IMR-90 (cell line): ENCODE measurements around the gene KDM2B. TPM values are rescaled to one million over a fixed set of nuclear protein-coding genes. Genes with fewer than 3 reads are reported as not detected.

Source experiments
- ATAC-seq: fragments of 200-7000 bp; cut with Tn5 transposase; 2 replicates; pipeline ENCODE4 v1.9.1; 2020; ENCODE audit warnings: low read depth, mild to moderate bottlenecking, moderate library complexity
- BruUV-seq: library from RNA; stranded (reverse); fragments of 400-500 nt; replicated peaks from 2 replicates; lab custom pipeline; 2021; lab: Mats Ljungman, UMichigan
- CTCF ChIA-PET: fragments of 300-600 bp; formaldehyde crosslinking; extraction: SDS; loops from one replicate; lab custom pipeline; 2021; ENCODE audit warnings: antibody characterized with exemption; lab: Yijun Ruan, JAX
- POLR2A ChIA-PET: fragments of 300-600 bp; sonication (Branson Sonifier 250); formaldehyde crosslinking; loops from one replicate; lab custom pipeline; 2022; ENCODE audit warnings: antibody characterized with exemption; ENCODE audit not compliant: unreplicated experiment; lab: Charles Lee
- DNase-seq: peaks from one replicate; pipeline ENCODE4 v3.0.0; 2013
- H2AFZ ChIP-seq: replicated peaks from 2 replicates; pipeline ENCODE3; 2013; ENCODE audit warnings: low read length, mild to moderate bottlenecking; ENCODE audit not compliant: poor library complexity
- H2AK5ac ChIP-seq: 2 replicates; pipeline ENCODE4 v1.6.1; 2013; ENCODE audit warnings: low read depth, low read length, inconsistent platforms
- H2AK9ac ChIP-seq: replicated peaks from 2 replicates; pipeline ENCODE3; 2013; ENCODE audit warnings: mild to moderate bottlenecking, low read depth, low read length, moderate library complexity; ENCODE audit not compliant: poor library complexity
- H2BK120ac ChIP-seq: 2 replicates; pipeline ENCODE4 v1.6.1; 2013; ENCODE audit warnings: low read depth, low read length, inconsistent platforms
- H2BK15ac ChIP-seq: 3 replicates; pipeline ENCODE4 v1.6.1; 2013; ENCODE audit warnings: low read depth, low read length, inconsistent platforms
- H2BK20ac ChIP-seq: 2 replicates; pipeline ENCODE4 v1.6.1; 2013; ENCODE audit warnings: low read depth, mild to moderate bottlenecking, inconsistent platforms, low read length, moderate library complexity
- H2BK5ac ChIP-seq: 2 replicates; pipeline ENCODE4 v1.6.1; 2013; ENCODE audit warnings: mild to moderate bottlenecking, low read depth, low read length, inconsistent platforms; ENCODE audit not compliant: poor library complexity, severe bottlenecking
- H3K14ac ChIP-seq: replicated peaks from 2 replicates; pipeline ENCODE4 v1.6.1; 2013; ENCODE audit warnings: low read depth, low read length, inconsistent platforms
- H3K18ac ChIP-seq: 2 replicates; pipeline ENCODE4 v1.6.1; 2013; ENCODE audit warnings: low read depth, low read length, control low read depth
- H3K23ac ChIP-seq: 2 replicates; pipeline ENCODE4 v1.6.1; 2013; ENCODE audit warnings: low read depth, low read length, inconsistent platforms
- H3K27ac ChIP-seq: 2 replicates; pipeline ENCODE4 v1.5.1; 2013; ENCODE audit warnings: mild to moderate bottlenecking, control low read depth, low read length; ENCODE audit not compliant: insufficient read depth
- H3K27me3 ChIP-seq: 2 replicates; pipeline ENCODE4 v1.6.1; 2013; ENCODE audit warnings: low read length; ENCODE audit not compliant: control insufficient read depth, insufficient read depth
- H3K36me3 ChIP-seq: 2 replicates; pipeline ENCODE4 v1.6.1; 2013; ENCODE audit warnings: low read length, mixed read lengths; ENCODE audit not compliant: control insufficient read depth, insufficient read depth
- H3K4ac ChIP-seq: 2 replicates; pipeline ENCODE4 v1.6.1; 2013; ENCODE audit warnings: low read depth, low read length, inconsistent platforms
- H3K4me1 ChIP-seq: 2 replicates; pipeline ENCODE4 v1.6.1; 2013; ENCODE audit warnings: low read length, mixed read lengths; ENCODE audit not compliant: control insufficient read depth, insufficient read depth
- H3K4me2 ChIP-seq: 2 replicates; pipeline ENCODE4 v1.6.1; 2013; ENCODE audit warnings: low read depth, mild to moderate bottlenecking, control low read depth, low read length, moderate library complexity
- H3K4me3 ChIP-seq: 2 replicates; pipeline ENCODE4 v1.5.1; 2013; ENCODE audit warnings: low read depth, mild to moderate bottlenecking, control low read depth, low read length, moderate library complexity; ENCODE audit not compliant: insufficient read depth
- H3K56ac ChIP-seq: 2 replicates; pipeline ENCODE4 v1.6.1; 2013; ENCODE audit warnings: low read length, inconsistent platforms; ENCODE audit not compliant: insufficient read depth; ENCODE audit errors: extremely low read depth
- H3K79me1 ChIP-seq, 2 experiments: 2 replicates each; pipeline ENCODE4 v1.6.1; 2013; ENCODE audit warnings: low read length in 2 of 2, inconsistent platforms in 1 of 2, low read depth in 1 of 2
- H3K9ac ChIP-seq: 2 replicates; pipeline ENCODE4 v1.6.1; 2013; ENCODE audit warnings: low read depth, low read length, control low read depth
- H3K9me1 ChIP-seq: 2 replicates; pipeline ENCODE4 v1.6.1; 2013; ENCODE audit warnings: low read length, inconsistent platforms; ENCODE audit not compliant: insufficient read depth
- H3K9me3 ChIP-seq: 2 replicates; pipeline ENCODE4 v1.6.1; 2013; ENCODE audit warnings: low read length; ENCODE audit not compliant: control insufficient read depth, insufficient read depth
- H4K20me1 ChIP-seq: 2 replicates; pipeline ENCODE4 v1.6.1; 2013; ENCODE audit warnings: low read length, inconsistent platforms; ENCODE audit not compliant: insufficient read depth
- H4K5ac ChIP-seq: 2 replicates; pipeline ENCODE4 v1.6.1; 2013; ENCODE audit warnings: mild to moderate bottlenecking, low read depth, low read length, control low read depth
- H4K8ac ChIP-seq, 2 experiments: 2 replicates each; pipeline ENCODE4 v1.6.1; 2013; ENCODE audit warnings: low read depth in 2 of 2, low read length in 2 of 2, control low read depth in 1 of 2, inconsistent platforms in 1 of 2
- H4K91ac ChIP-seq: 2 replicates; pipeline ENCODE4 v1.6.1; 2013; ENCODE audit warnings: low read depth, low read length, inconsistent platforms; ENCODE audit not compliant: insufficient read depth
- MAFK ChIP-seq: IDR thresholded peaks from 2 replicates; pipeline ENCODE4 v1.6.1; 2012; ENCODE audit warnings: low read depth, low read length, improper control_type of control experiment
- MXI1 ChIP-seq: IDR thresholded peaks from 2 replicates; pipeline ENCODE4 v1.6.1; 2012; ENCODE audit warnings: low read depth, mild to moderate bottlenecking, low read length, moderate library complexity, borderline replicate concordance
- RCOR1 ChIP-seq: IDR thresholded peaks from 2 replicates; pipeline ENCODE4 v1.6.1; 2012; ENCODE audit warnings: mild to moderate bottlenecking, low read length, improper control_type of control experiment; ENCODE audit not compliant: insufficient replicate concordance
- WGBS, 2 experiments: methylation state at CpG; one replicate each; pipeline versions ENCODE4 v1.1.5 to v1.1.7; 2013; ENCODE audit warnings: missing lambda C conversion rate in 2 of 2; ENCODE audit not compliant: insufficient read length in 1 of 2; ENCODE audit errors: extremely low coverage in 2 of 2; 5-methylcytosine and 5-hydroxymethylcytosine counted together
- dilution Hi-C: fragments of 300-500 bp; cut with HindIII; formaldehyde crosslinking; loops from one replicate; pipeline ENCODE4 v1.14.3; 2018; ENCODE audit warnings: low sequenced_read_pairs; ENCODE audit not compliant: unreplicated experiment
- in situ Hi-C: fragments of 300-500 bp; cut with MboI; formaldehyde crosslinking; loops from 3 replicates; pipeline ENCODE4 v1.14.3; 2019; ENCODE audit warnings: low sequenced_read_pairs, inconsistent platforms, mixed read lengths
- intact Hi-C: fragments of 100-400 bp; cut with micrococcal nuclease; formaldehyde crosslinking; loops from 2 replicates; pipeline ENCODE4 v1.10.0; 2022
- polyA plus RNA-seq, 3 experiments: library from polyadenylated mRNA; depleted of rRNA; stranded (reverse); fragments of >200 nt; gene quantifications; 2 replicates each; pipeline ENCODE4 v1.2.3, GENCODE V29; 2012; ENCODE audit warnings: low replicate concordance in 1 of 3
- total RNA-seq: library from RNA; depleted of rRNA; stranded (reverse); fragments of >200 nt; gene quantifications from 2 replicates; pipeline ENCODE4 v1.2.3, GENCODE V29; 2012

Gene KDM2B
- total and polyA plus RNA-seq, 2 of the 4 experiments (the other 2 are of a cell fraction), result 22.6 to 24.2 TPM

- Histone ChIP-seq H4K20me1 (no peaks in the 10 kb centered on the region; the same call in 1 of the 2 replicates), H2AK9ac (no peak overlapping the region), H3K23ac (no peak overlapping the region), H4K91ac (no peak overlapping the region), H3K79me1 (peaks cover 7 to 29% of the 10 kb centered on the region in 2 experiments; a peak in 2 of 4 replicates), H3K56ac (no peak overlapping the region), H3K36me3 (no peaks in the 10 kb centered on the region), H2BK20ac (no peak overlapping the region), H3K4me3 (no peak overlapping the region), H2BK15ac (no peak overlapping the region), H3K27ac (no peak overlapping the region), H3K9me3 (no peaks in the 10 kb centered on the region), H3K4me2 (no peak overlapping the region), H4K8ac (no peak overlapping the region; a peak in 1 of 4 replicates), H3K27me3 (no peaks in the 10 kb centered on the region), H2BK5ac (no peak overlapping the region), H3K9ac (no peak overlapping the region), H4K5ac (no peak overlapping the region), H2AK5ac (no peak overlapping the region; the same call in 1 of the 2 replicates), H2AFZ (no peak overlapping the region), H3K4me1 (no peaks in the 10 kb centered on the region; the same call in 1 of the 2 replicates), H3K9me1 (no peaks in the 10 kb centered on the region), H3K14ac (no peak overlapping the region), H3K4ac (no peak overlapping the region), H3K18ac (no peak overlapping the region), H2BK120ac (no peak overlapping the region)
- POLR2A ChIA-PET, result no interaction called here
- no peak for TF ChIP-seq RCOR1
- no peak for TF ChIP-seq MAFK
- TF ChIP-seq MXI1, result no peak
- in situ Hi-C loops, result no loop called here
- DNase-seq, result no peak
- no CpG with 5 or more reads among the region's 5 CpGs for WGBS, 2 experiments
- dilution Hi-C loops, result no loop called here
- CTCF ChIA-PET, result no interaction called here
- no TSS peak for BruUV-seq
- intact Hi-C loops, result no loop called here
- ATAC-seq, result no peak
These were observed 182.5 kb downstream of the KDM2B start for GRCh38 chr12:121398355-121398754.
